Measurements from ENCODE around the gene PAX7.
"Not testable (repeated sequence)": the region's sequence is repeated elsewhere in the genome, so short reads cannot be mapped to it uniquely, and the experiment has no call there.

PAX7 gene

DNA sequence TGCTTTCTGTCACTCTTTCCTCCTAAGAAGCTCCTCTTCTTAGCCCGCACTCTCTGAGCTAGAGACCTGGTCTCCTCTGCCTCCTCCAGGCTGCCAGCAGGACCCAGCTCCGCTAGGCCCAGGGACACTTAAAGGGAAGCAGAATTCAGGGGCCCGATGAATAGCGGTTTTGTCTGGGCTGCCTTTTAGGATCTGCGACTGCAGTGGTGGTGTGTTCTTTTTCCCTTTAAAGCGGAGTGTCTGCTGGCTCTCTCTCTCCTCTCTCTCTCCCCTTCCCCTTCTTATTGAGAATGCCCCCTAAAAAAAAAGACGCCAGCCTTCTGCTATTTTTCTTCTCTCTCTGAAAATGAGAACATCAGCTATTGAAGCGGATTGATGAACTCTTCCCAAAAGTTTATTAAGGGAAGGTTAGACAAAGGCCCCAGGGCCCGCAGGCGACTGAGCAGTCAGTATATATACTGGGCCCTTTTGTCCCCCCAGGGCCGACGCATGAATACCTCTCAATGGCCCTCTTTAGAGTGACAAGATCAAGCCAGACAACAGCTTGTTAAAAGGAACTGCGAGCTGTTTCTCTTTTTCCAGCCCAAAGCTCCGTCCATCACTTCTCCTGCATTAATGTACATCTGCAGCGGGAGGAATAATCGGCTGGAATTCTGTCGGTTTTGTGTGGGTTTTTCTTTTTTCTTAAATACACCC, 27.0 kb downstream of the PAX7 start:
- in situ Hi-C loops (cut with MboI; ENCODE audit: low sequenced_read_pairs): no loop called here

DNA sequence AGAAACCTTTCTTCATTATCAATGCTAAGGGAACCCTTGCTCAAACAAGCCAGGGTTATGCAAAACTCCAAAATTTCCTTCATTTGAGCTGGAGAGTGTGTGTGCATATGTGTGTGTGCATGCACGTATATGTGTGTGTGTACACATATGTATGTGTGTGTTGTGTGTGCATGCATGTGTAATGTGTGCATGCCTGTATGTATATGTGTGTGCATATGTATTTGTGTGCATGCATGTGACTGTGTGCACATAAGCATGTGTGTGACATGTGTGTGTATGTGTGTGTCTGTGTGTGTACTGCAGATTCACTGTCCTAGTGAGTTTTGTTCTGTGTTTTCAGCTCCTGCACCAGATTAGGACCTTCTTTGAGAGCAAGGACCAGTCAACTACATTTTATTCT, 28.2 kb downstream of the PAX7 start:
- in situ Hi-C loops (cut with MboI; ENCODE audit: low sequenced_read_pairs): no loop called here

DNA sequence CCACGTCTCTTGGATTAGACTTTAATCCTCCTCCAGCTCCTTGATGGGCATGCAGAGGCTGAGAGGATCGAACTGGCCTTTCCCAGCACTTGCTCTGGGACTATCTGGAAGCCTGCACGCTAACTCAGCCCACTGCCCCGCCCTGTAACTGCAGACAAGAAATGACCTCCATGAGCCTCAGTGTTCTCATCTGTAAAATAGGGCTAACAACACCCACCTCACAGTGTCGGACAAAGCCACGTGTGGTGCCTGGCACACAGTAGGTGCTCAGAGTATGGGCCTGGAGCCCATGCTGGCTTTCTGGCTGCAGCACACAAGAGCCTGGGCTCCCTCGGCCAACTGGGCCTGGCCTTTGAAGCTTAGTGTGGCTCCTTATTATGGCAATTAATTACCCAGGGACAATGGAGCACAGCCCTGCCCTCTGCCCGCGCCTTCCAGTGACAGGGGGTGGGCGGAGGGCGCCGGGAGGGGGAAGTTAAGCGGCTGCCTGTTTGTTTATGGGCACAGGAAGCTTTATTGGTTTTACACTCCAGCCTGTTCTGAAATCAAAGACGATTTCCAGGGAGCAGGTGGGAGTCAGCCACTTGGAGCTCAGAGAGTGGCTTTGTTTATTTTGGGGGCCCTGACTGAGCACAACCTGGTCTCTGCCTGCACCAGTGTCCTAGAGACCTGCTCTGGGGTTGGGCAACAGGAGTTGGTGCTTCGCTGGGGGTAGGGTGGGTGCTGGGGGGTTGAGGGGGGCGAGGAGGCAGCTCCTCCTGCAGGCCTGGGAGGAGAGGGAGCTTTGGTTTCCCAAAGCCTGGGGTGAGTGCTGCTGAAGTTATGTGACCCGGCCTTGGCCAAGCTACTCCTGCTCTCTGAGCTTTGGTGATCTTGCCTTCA, 31.0 kb downstream of the PAX7 start:
- in situ Hi-C loops (cut with MboI; ENCODE audit: low sequenced_read_pairs): no loop called here

DNA sequence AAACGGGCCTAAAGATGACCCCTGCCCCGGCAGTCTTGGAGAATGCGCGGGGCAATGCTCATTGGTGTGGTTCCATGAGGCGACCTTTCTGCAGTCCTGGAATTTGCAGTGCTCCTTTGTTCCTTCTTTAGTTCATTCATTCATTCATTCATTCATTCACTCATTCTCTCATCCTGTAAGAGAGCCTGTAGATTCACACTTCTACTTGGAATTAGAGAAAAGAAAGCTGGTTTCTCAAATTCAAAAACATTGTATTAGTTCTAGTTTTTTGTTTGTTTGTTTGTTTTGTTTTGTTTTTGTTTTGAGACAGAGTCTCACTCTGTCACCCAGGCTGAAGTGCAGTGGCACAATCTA, 31.6 kb downstream of the PAX7 start:
- in situ Hi-C loops (cut with MboI; ENCODE audit: low sequenced_read_pairs): no loop called here

DNA sequence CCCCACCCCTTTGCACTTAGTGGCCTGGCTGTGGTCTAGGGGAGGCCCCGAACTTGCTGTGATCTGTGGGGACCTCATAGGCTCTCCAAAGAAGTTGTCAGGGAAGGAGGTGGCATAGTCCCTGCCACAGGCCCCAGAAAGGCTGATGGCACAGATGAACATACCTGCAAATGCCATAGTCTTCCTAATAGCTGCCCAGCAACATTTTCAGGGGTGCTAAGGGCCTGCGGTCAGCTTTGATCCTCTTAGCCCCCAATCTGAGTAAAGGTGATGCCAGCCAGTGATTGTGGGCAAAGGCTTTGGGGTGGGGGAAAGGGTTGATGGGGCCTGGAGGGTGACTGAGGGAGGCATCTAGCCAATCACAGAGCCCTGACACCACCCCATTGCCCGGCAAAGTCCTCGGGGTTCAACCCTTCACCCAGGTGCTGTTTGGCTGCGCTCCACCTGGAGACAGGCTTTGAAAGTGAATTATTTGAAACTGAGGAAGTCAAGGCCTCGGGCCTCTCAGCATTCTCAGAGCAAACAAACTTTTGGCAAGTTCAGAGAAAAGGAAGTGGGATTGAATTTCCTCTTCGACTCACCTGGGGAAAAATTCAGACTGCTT, 35.8 kb downstream of the PAX7 start:
- in situ Hi-C loops (cut with MboI; ENCODE audit: low sequenced_read_pairs): no loop called here

DNA sequence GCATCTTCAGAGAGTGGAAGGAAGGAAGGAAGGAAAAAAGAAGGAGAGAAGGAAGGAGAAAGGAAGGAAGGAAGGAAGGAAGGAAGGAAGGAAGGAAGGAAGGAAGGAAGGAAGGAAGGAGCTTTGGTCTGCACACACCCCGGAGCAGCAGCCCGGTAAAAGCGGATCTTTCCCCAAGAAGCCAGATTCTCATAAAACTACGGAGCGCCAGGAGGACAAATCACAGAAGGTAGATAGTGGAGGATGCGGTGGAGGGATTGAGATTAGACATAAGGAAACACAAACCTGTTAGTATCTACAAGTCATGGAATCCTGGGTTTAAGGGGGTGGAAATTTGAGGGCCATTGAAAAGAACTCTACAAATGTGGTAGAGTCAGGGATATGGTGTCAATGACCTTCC, 36.7 kb downstream of the PAX7 start:
- in situ Hi-C loops (cut with MboI; ENCODE audit: low sequenced_read_pairs): no loop called here

DNA sequence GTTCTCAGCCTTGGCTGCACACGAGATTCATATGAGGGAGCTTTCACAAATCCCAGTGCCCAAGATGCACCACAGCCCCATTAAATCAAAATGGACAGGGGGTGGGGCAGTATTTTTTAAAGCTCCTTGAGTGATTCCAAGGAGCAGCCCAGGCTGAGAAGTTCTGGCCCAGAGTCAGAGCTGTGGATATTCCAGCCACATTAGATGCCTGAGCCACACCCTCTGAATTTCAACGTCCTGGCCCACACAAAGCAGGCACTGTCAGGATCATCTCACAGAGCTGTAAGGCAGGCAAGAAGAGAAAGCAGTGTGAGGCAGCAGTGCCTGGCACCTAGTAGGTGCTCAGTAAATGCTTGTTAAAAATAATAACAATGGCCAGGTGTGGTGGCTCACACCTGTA, 37.4 kb downstream of the PAX7 start:
- in situ Hi-C loops (cut with MboI; ENCODE audit: low sequenced_read_pairs): no loop called here

DNA sequence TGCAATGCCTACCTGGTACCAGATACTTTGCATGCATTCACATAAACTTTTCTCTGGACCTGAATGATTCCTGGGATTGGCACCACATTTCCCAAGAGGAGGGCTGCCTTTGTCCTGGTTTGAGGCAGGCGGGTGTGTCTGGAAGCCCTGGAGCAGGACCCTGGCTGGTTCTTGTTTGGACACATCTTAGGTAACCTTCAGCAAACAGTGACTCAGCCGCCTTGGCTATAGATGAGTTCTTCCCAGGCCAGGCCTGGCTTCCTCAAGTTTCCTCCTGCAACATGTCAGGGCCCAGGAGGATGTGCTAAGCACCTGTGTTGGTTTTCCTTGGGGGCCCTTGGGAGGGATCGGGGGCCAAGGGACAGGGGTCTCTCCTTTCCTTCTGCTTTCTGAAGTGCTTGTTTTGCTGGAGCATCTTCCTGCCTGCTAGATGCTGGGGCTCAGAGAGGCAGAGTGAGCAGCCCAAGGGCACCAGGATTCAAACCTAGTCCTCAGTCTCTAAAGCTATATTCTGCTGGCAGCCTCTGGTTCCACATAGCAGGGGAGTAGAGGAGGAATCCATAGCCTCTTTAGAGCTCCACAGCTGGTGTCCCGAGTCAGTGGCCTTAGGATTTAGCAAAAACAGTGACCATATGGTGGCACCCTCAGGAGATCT, 38.2 kb downstream of the PAX7 start:
- in situ Hi-C loops (cut with MboI; ENCODE audit: low sequenced_read_pairs): no loop called here

DNA sequence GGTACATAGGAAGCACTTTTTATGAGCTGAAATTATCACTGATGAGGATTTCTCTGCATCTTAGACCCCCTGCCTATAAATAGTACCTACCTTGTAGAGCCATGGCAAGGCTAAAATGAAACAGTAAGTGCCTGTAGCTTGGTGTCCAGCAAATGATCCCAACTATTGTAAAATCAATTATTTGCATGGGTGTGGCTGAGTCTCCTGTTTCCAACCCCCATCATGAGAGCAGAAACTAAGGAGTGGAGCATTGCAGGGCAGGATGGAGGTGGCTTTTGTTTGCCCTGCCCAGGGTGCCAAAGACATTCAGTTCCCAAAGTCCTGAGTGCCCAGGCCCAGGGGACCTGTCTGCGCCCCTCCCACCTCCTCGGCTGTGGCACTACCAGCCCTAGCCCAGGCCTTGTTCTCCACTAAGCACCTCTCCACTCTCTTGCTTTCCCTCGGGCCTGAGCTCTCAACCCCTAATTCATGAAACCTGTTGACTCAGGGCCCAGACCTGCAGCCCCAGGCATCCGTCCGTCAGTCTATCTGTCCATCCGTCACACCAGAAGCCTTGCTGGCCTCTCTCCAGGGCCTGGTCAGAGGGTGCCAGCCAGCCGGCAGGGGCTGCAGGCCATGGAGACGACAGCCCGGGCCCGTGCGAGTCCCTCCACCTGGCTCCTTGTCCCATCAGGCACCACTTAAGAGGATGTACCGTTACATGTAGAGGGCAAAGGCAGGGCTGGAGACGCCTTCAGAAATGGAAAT, 39.6 kb downstream of the PAX7 start:
- in situ Hi-C loops (cut with MboI; ENCODE audit: low sequenced_read_pairs): no loop called here

DNA sequence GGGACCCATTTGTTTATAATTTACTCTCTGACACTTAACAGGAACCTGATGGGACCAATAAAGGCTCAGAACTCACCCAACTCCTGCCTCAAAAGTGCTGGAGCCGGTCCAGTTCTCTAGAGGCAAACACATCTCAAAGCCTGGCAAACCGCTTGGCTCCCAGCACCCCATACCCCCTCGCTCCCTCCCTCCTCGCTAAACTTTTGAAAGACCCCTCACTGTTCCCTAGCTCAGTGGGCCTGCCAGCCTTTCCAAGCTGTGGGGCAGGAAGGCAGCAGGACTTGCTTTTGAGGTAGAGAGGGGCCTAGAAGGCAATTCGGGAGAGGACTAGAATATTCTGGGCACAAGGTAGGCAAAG, 40.2 kb downstream of the PAX7 start:
- in situ Hi-C loops (cut with MboI; ENCODE audit: low sequenced_read_pairs): no loop called here

DNA sequence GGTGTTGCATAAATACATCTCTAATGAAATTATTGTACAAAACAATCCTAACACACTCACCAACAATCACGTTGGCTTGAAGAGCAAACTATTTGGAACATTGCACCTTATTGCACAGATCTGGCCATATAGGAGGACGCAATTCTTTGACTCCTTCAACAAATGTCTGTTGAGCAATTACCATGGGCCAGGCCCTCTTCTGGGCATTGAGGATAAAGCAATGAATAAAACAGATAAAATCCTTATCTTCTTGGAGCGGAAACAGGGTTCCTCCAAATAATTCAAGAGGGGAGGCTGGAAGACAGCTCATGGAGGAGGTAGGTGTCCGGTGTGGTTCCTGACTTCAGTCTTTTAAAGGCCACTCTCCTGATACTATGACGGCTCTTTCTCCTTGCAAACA, 43.3 kb downstream of the PAX7 start:
- in situ Hi-C loops (cut with MboI; ENCODE audit: low sequenced_read_pairs): no loop called here

DNA sequence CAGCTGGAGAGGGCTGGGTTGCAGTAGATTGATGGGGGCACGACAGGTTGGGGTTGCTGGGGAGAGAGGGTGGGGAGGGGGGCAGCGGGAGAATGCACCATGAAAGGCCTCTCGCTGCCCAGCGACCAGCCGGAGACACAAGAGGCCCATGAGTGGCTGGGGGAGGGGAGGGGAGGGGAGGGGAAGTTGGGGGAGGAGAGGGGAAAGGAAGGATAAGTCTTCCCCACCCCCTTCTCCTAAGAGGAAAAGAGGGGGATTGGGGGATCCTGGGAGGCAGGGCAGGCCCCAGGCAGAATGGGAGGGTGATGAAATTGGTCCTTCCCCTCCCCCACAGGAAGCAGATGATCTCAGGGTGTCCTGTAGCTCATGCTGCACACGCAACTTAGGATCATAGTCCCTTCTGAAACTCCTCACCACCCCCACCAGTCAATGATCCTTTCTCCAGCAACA, 45.7 kb downstream of the PAX7 start:
- in situ Hi-C loops (cut with MboI; ENCODE audit: low sequenced_read_pairs): no loop called here

DNA sequence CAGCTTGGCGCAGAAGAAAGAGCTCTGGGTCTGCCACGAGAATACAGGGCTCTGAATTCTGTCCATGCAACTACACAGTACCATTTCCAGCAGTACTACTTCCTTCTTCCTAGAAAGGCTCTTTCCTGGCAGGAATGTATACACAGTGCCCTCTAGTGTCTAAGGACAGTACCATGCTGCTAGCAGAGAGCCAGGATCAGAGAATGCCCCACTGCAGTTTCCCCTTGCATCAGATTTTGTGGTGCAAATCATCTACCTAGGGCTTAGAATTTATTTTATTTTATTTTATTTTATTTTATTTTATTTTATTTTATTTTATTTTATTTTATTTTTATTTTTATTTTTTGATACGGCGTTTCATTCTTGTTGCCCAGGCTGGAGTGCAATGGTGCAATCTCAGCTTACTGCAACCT, 50.8 kb downstream of the PAX7 start:
- in situ Hi-C loops (cut with MboI; ENCODE audit: low sequenced_read_pairs): no loop called here

DNA sequence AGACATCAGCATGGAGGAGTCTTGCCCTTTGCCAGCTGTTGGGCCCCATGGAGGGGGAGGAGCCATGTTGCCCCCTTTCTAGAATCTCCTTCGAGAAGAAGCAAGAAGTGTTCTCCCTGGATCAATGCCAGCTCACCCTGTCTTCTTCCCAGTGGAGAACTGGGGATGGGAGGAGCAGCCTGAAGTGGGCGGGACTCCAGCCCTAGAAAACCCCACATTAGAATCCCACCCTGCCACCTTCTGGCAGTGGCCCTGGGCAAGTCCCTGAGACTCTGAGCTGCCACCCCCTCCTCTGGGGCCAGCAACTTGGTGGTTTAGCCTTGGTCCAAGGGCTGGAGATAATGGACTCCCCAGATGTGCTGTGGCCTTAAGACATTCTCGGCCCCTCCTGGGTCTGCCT, 51.7 kb downstream of the PAX7 start:
- in situ Hi-C loops (cut with MboI; ENCODE audit: low sequenced_read_pairs): no loop called here

DNA sequence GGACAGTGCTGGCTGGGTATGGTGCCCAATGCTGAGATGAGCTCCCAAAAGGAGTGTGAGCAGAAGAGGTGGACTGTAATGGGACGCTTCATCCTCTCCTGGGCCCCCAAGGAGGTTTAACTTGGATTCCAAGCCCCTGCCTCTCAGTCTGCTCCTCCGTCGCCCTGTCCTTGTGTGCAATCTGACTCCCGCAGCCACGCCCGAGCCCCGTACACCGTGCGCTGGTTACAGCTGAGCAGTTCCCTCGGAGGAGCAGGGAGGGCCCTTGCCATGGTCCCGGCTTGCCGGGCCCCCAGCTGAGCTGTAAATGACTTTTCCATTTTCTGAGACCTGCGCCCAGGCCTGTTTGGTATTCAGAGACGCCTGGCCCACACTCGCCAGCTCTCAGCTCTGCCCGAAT, 53.7 kb downstream of the PAX7 start:
- in situ Hi-C loops (cut with MboI; ENCODE audit: low sequenced_read_pairs): no loop called here

DNA sequence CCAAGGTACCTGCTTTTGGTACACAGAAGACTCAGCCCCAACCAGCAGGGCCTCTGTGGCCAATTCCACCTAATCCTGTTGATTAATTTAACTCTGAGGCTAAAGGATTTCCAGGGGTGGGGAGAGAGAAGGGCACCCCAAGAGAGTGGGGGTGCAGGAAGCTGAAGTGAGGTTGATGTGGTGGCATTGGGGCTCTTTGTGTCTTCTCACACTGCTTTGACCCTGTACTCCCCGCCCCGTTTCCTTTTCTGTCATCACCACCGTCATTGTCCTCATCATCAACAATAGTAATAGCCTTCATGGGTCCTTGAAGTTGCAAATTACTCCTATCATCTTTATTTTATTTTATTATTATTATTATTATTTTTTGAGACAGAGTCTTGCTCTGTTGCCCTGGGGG, 55.9 kb downstream of the PAX7 start:
- in situ Hi-C loops (cut with MboI; ENCODE audit: low sequenced_read_pairs): no loop called here

DNA sequence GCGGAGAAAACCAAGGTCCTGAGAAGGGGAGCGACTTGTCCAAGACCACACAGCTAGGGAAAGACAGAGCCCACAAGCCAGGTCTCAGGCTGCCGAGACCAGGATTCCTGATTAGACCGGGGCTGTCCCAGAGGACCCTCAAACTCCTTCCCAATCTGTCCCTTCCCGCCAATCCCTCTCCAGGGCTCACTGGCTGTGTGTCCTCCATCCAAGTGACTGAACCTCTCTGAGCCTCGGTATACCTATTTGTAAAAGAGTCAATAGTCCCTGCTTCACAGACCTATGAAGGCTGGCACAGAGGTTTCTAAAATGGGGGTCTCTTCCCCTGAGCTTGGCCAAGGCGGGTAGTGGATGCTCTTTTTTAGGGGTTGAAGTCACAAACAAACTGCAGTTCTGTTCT, 56.6 kb downstream of the PAX7 start:
- in situ Hi-C loops (cut with MboI; ENCODE audit: low sequenced_read_pairs): no loop called here

DNA sequence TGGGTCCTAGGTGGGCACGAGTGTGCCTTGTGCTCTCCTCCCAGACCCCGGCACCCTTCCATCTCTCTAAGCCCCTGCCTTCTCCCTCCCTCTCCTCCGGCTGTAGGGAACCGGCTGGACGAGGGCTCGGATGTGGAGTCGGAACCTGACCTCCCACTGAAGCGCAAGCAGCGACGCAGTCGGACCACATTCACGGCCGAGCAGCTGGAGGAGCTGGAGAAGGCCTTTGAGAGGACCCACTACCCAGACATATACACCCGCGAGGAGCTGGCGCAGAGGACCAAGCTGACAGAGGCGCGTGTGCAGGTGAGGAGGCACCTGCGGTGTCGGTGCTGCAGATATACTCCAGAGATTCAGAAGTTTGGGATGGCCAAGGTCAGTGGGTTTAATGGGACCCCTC, 61.0 kb downstream of the PAX7 start:
- in situ Hi-C loops (cut with MboI; ENCODE audit: low sequenced_read_pairs): no loop called here

DNA sequence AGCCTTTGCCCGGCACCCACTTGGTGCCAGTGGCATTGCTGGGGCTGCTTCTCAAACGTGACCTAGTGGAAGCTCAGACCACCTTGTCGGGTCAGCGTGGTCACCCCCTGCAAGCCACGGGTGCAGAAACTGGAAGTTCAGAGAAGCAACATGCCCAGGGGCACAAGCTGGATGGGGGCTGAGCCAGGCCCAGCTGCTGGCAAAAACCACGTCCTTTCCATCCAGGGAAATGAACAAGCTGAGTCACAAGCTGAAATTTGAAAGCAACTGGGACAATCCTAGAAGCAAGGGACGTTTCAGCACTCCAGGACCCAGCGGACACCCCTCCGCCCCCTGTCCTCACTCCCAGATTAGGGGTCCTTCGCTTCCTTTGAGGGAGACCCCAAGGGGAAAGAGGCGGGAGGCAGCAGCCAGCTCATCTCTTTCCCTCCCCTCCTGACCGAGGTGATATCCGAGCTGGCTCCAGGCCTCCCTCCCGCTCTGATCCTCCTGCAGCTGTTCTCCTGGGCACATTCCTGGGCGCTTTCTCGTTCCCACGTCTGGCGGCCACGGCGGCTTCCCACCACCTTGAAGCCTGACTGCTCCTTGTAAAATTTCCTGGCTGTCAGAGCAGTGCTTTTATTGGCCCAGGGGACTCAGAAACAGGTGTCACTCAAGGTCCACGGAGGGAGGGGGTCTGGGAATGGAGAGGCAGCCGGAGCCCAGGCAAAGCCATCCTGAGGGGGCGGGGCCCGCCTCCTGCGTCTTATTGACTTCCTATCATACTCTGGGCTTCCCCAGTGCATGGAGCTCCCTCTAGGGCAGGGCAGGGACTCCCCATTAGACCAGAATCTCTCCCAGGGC, 62.8 kb downstream of the PAX7 start:
- in situ Hi-C loops (cut with MboI; ENCODE audit: low sequenced_read_pairs): no loop called here

DNA sequence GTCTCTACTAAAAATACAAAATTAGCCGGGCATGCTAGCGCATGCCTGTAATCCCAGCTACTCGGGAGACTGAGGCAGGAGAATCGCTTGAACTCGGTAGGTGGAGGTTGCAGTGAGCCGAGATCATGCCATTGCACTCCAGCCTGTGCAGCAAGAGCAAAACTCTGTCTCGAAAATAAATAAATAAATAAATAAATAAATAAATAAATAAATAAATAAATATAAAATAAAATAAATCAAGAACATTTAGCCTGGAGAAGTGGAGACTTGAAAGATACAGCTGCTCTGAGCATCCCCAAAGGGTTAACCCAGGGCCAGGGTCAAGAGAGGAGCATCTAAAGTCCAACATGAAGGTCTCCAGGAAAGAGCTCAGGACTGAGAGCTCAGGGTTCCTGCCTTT, 63.6 kb downstream of the PAX7 start:
- in situ Hi-C loops (cut with MboI; ENCODE audit: low sequenced_read_pairs): not testable (repeated sequence)
